Activated CD4-positive, alpha-beta memory T cell treated with anti-CD3 and anti-CD28 coated beads for 36 hours (primary cell): ENCODE measurements around the gene NPHP4. TPM values are rescaled to one million over a fixed set of nuclear protein-coding genes. Genes with fewer than 3 reads are reported as not detected.

ENCODE experiments used
- CTCF ChIA-PET: fragments of 350-600 bp; sonication (Branson Sonifier 250); formaldehyde crosslinking; loops from one replicate; lab custom pipeline; 2021; ENCODE audit warnings: antibody characterized with exemption, inconsistent platforms; lab: Charles Lee
- POLR2A ChIA-PET: fragments of 350-600 bp; sonication (Branson Sonifier 250); formaldehyde crosslinking; loops from one replicate; lab custom pipeline; 2021; ENCODE audit warnings: antibody characterized with exemption; lab: Charles Lee
- DNase-seq: peaks from one replicate; pipeline ENCODE4 v3.0.0-alpha.2; 2020
- H3K27ac Mint-ChIP-seq: one replicate; pipeline ENCODE4 v1.8.0; 2021; ENCODE audit warnings: mixed read lengths
- H3K27me3 Mint-ChIP-seq: one replicate; pipeline ENCODE4 v1.8.0; 2021; ENCODE audit warnings: mixed read lengths
- H3K36me3 Mint-ChIP-seq: one replicate; pipeline ENCODE4 v1.8.0; 2021; ENCODE audit warnings: mixed read lengths
- H3K4me1 Mint-ChIP-seq: one replicate; pipeline ENCODE4 v1.8.0; 2021; ENCODE audit warnings: low read depth, mixed read lengths
- H3K4me3 Mint-ChIP-seq: one replicate; pipeline ENCODE4 v1.8.0; 2021; ENCODE audit warnings: mild to moderate bottlenecking, mixed read lengths
- H3K9me3 Mint-ChIP-seq: one replicate; pipeline ENCODE4 v1.8.0; 2021; ENCODE audit warnings: mixed read lengths
- intact Hi-C: fragments of 100-400 bp; cut with micrococcal nuclease; formaldehyde crosslinking; loops from one replicate; pipeline ENCODE4 v1.15.1; 2023
- total RNA-seq, 2 experiments: library from RNA; stranded (reverse); gene quantifications; one replicate each; pipeline ENCODE4 v1.2.3, GENCODE V29; 2021

The NPHP4 gene
- total RNA-seq, 2 experiments from 2014 or later = 14.0 to 14.6 TPM

DNA sequence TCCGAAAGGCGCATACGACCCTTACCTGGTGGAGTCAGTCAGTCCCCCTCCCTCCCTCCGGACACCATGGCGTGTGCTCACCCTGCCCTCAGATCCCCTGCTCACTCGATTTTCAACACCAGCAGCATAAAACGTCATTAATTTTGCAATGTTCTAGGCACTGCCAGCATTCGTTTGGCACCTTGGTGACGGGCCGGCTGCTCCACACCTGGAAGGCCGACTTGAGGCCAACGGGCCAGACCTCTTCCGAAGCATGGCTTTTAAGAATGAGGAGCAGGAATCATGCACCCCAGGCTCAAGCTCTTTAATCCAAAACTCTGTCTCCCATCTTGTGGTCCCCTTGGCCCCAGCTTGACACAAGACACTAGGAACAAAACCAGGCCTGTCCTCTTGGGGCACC lies 33.1 kb downstream of the NPHP4 start:
- CTCF ChIA-PET = interaction anchor here (0.6 kb wide), 1 partner anchor 65 kb away, joined by 5 read pairs; no protein-coding TSS in a partner anchor
- POLR2A ChIA-PET = no interaction called here
- H3K4me3 Mint-ChIP-seq = no peak overlapping the region
- H3K36me3 Mint-ChIP-seq = peaks cover 20% of the 10 kb centered on the region
- intact Hi-C loops = no loop called here
- no peak for DNase-seq
- H3K27ac Mint-ChIP-seq = no peak overlapping the region
- H3K9me3 Mint-ChIP-seq = no peaks in the 10 kb centered on the region
- peaks cover 20% of the 10 kb centered on the region for H3K4me1 Mint-ChIP-seq
- H3K27me3 Mint-ChIP-seq = no peaks in the 10 kb centered on the region

DNA sequence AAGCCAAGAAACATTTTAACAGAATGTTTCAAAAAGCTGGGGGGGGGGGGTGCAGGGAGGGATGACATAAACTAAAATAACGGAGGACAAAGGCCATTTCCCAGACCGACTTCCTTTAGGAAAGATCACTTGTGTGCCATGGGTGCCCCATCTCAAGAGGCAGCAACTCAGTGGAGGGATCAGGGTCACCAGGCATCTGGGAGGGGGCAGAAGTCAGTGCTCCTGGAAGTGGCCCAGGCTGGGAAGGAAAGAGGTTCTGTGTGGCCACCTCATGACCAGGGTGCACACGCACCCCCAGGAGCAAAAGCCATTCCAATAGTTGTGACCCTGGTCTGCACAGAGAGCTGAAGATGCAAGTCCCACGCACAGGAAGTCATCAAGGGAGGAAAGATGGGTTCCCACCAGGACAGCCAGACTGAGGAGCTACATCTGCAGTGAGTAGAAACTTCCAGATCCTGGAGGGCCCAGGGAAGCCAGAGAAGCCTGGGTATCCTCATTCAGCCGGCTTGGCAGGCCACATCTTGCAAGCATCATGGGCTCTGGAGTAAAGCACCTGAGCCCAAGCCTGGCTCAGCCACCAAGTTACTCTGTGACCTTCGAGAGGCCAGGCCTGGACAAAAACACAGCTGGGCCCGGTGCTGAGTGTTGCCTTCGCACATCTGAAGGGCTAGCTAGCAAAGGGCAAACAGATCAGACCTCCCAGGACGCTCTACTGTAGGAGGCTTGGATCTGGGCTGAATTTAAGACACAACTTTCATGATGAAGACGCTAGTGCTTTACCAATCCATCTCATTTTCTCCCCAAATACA lies 36.0 kb downstream of the NPHP4 start:
- Mint-ChIP-seq H3K27me3 (no peaks in the 10 kb centered on the region), H3K27ac (peak overlapping the region; percentile 49), H3K9me3 (no peaks in the 10 kb centered on the region), H3K4me1 (peaks cover 20% of the 10 kb centered on the region), H3K36me3 (peaks cover 23% of the 10 kb centered on the region), H3K4me3 (no peak overlapping the region)
- intact Hi-C loops = no loop called here
- CTCF ChIA-PET = interaction anchor here (0.8 to 0.9 kb wide), 2 partner anchors 19 to 38 kb away, joined by 3 to 4 read pairs; no protein-coding TSS in a partner anchor
- POLR2A ChIA-PET = interaction anchor here (1.2 to 1.6 kb wide), 2 partner anchors 19 to 38 kb away, joined by 3 to 10 read pairs; no protein-coding TSS in a partner anchor
- no peak for DNase-seq

DNA sequence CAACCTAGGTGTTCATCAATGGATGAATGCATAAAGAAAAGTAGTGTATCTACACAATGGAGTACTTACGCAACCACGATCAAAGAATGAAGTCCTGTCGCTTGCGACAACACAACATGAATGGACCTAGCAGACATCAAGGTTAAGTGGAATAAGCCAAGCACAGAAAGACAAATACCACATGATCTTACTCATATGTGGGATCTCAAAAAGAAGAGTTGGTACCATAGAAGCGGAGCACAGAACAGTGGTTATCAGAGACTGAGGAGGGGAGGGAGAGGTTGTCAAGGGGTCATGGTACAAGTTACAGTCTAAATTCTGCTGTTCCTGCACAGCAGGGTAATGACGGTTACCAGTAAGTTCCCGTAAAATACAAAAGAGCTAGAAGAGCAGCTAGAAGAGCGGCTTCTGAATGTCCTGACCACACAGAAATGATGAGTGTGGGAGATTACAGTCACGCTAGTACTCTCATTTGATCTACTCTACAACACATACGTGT lies 36.7 kb downstream of the NPHP4 start:
- intact Hi-C loops = loop anchor here (1.0 to 2.0 kb wide), 2 partner anchors 37 to 71 kb away; partner anchors contain the start of gene NPHP4
- Mint-ChIP-seq H3K27me3 (no peaks in the 10 kb centered on the region), H3K36me3 (peaks cover 24% of the 10 kb centered on the region), H3K4me3 (peak overlapping the region; percentile 2), H3K4me1 (peaks cover 20% of the 10 kb centered on the region), H3K27ac (peak overlapping the region; percentile 78), H3K9me3 (no peaks in the 10 kb centered on the region)
- ChIA-PET CTCF (interaction anchor here (0.6 to 0.9 kb wide), 3 partner anchors 20 to 37 kb away, joined by 3 to 4 read pairs (median 3); no protein-coding TSS in a partner anchor), POLR2A (interaction anchor here (1.6 kb wide), 1 partner anchor 18 kb away, joined by 10 read pairs; no protein-coding TSS in a partner anchor)
- peak; percentile 17 for DNase-seq

DNA sequence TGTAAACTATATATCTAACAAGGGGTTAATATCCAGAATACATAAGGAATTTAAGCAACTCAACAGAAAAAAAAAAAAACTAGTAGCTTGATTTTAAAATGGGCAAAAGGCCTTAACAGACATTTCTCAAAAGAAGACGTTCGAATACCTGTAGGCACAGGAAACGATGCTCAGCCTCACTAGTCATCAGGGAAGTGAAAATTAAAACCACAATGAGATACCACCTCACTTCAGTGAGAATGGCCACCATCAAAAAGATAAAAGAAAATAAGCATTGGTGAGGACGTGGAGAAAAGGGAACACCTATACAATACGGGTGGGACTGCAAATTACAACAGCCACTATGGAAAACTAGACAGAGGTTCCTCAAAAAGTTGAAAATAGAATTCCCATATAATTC lies 37.3 kb downstream of the NPHP4 start:
- intact Hi-C loops = loop anchor here (1.0 to 2.0 kb wide), 2 partner anchors 38 to 71 kb away; partner anchors contain the start of gene NPHP4
- H3K9me3 Mint-ChIP-seq = no peaks in the 10 kb centered on the region
- POLR2A ChIA-PET = interaction anchor here (1.6 kb wide), 1 partner anchor 18 kb away, joined by 10 read pairs; no protein-coding TSS in a partner anchor
- CTCF ChIA-PET = interaction anchor here (0.6 to 0.9 kb wide), 2 partner anchors 20 to 34 kb away, joined by 3 to 4 read pairs; no protein-coding TSS in a partner anchor
- H3K27ac Mint-ChIP-seq = peak overlapping the region; percentile 78
- peaks cover 23% of the 10 kb centered on the region for H3K36me3 Mint-ChIP-seq
- peak overlapping the region; percentile 2 for H3K4me3 Mint-ChIP-seq
- peaks cover 20% of the 10 kb centered on the region for H3K4me1 Mint-ChIP-seq
- no peak for DNase-seq
- H3K27me3 Mint-ChIP-seq = no peaks in the 10 kb centered on the region

DNA sequence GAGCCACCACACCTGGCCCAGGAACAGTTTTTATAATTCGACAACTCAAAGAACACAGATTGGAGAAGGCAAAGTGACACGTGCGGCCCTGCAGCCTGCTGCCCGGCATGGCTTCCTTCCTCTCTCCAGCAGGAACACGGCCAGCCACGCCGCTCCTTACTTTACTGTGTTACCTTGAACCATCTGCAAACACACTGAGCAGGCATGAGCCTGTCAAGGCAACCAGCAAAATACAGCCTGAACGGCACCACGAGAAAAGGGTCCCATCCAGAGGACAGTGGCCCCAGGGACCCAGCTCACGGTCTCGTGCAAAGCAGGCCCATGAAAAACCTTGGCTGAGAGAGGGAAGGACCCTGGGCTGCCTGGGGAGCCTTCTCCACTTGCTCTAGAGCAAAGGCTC lies 38.8 kb downstream of the NPHP4 start:
- H3K27me3 Mint-ChIP-seq = no peaks in the 10 kb centered on the region
- intact Hi-C loops = no loop called here
- POLR2A ChIA-PET = no interaction called here

GRCh38 chr1:5951846-5952410 lies 40.3 kb downstream of the NPHP4 start:
- H3K36me3 Mint-ChIP-seq = peaks cover 17% of the 10 kb centered on the region
- ChIA-PET POLR2A (no interaction called here), CTCF (no interaction called here)
- H3K27ac Mint-ChIP-seq = no peak overlapping the region
- H3K9me3 Mint-ChIP-seq = no peaks in the 10 kb centered on the region
- no peak for DNase-seq
- intact Hi-C loops = no loop called here
- no peaks in the 10 kb centered on the region for H3K27me3 Mint-ChIP-seq
- H3K4me3 Mint-ChIP-seq = no peak overlapping the region
- H3K4me1 Mint-ChIP-seq = peaks cover 20% of the 10 kb centered on the region

More for the DNA sequence above, 38.8 kb downstream of the NPHP4 start:
- H3K9me3 Mint-ChIP-seq = no peaks in the 10 kb centered on the region
- CTCF ChIA-PET = interaction anchor here (1.2 kb wide), 1 partner anchor 469 kb away, joined by 3 read pairs; no protein-coding TSS in a partner anchor
- no peak for DNase-seq
- H3K4me3 Mint-ChIP-seq = no peak overlapping the region
- H3K36me3 Mint-ChIP-seq = peaks cover 16% of the 10 kb centered on the region
- peaks cover 20% of the 10 kb centered on the region for H3K4me1 Mint-ChIP-seq
- no peak overlapping the region for H3K27ac Mint-ChIP-seq

- peak; percentile 16 for DNase-seq
- ChIA-PET CTCF (no interaction called here), POLR2A (no interaction called here)
- H3K4me1 Mint-ChIP-seq = peaks cover 19% of the 10 kb centered on the region
- peaks cover 19% of the 10 kb centered on the region for H3K36me3 Mint-ChIP-seq
- H3K27me3 Mint-ChIP-seq = no peaks in the 10 kb centered on the region
- no peak overlapping the region for H3K4me3 Mint-ChIP-seq
- no peak overlapping the region for H3K27ac Mint-ChIP-seq
- H3K9me3 Mint-ChIP-seq = no peaks in the 10 kb centered on the region
- intact Hi-C loops = no loop called here
Measured at GRCh38 chr1:5950994-5951785, 41.0 kb downstream of the NPHP4 start.

DNA sequence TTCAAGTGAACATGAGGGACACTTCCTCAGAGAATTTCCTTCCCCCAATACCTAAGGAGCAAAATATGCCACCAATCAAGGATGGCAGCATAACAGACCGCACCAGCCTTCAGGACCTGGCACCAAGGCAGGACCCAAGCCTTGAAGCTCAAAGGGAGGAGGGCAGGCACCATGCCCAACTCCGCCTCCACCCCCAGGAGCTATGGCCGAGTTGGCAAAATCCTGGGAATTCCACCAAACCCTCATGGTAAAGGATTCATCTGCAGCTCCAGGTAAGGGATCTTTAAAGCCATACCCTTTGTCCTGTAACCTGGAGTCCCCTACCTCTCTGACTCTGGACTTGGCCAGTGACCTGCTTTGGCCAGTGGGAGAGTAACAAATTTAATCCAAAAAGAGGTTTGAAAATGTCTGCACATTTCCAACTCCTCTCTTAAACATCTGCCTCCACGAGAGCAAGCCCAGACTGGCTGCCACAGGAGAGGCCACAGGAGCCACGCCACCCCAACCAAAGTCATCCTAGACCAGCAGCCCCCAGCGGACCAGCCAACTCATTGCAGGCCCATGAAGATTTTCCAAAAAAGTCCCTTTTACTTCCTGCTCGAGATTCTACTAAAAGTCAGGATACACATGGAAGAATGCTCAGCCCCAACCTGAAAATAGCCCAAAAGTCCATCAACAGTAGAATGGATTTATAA lies 41.9 kb downstream of the NPHP4 start:
- Mint-ChIP-seq H3K9me3 (no peaks in the 10 kb centered on the region), H3K27ac (no peak overlapping the region), H3K27me3 (no peaks in the 10 kb centered on the region), H3K4me3 (no peak overlapping the region), H3K36me3 (peaks cover 21% of the 10 kb centered on the region), H3K4me1 (peaks cover 12% of the 10 kb centered on the region)
- ChIA-PET POLR2A (no interaction called here), CTCF (no interaction called here)
- intact Hi-C loops = no loop called here
- DNase-seq = no peak

GRCh38 chr1:5949761-5950100 lies 42.5 kb downstream of the NPHP4 start:
- H3K4me3 Mint-ChIP-seq = no peak overlapping the region
- H3K36me3 Mint-ChIP-seq = peaks cover 22% of the 10 kb centered on the region
- ChIA-PET POLR2A (interaction anchor here (0.9 kb wide), 1 partner anchor 23 kb away, joined by 3 read pairs; no protein-coding TSS in a partner anchor), CTCF (no interaction called here)
- intact Hi-C loops = no loop called here
- H3K9me3 Mint-ChIP-seq = no peaks in the 10 kb centered on the region
- no peak overlapping the region for H3K27ac Mint-ChIP-seq
- no peaks in the 10 kb centered on the region for H3K27me3 Mint-ChIP-seq
- no peak for DNase-seq
- H3K4me1 Mint-ChIP-seq = peaks cover 6% of the 10 kb centered on the region

DNA sequence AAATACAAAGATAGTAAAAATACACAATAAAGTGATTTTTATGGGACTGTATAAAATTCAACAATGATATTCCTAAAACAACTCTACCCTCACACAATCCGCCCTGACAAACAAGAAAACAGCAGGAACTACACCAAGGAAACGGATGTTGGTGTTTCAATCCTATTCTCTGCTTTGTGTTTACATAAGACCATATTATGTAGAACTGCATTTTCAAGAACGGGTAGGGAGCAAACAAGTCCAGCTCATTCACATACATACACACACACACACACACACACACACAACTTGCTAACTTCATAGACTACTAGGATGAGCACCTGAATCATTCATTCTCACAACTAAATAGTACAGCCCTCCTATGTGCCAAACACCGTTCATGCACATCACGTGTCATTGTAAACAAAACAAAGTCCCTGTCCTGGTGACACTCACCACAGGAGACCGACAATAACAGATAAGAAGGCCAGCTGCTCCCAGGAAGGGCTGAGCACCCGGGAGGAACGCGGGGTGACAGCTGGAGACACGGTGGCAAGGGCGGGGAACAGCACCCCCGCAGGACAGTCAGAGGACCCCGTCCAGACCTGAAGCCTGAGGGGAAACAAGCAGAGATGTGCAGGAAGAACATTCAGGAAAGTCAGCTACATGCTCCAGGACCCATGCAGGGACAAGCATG lies 43.0 kb downstream of the NPHP4 start:
- no peak overlapping the region for H3K4me3 Mint-ChIP-seq
- no peak for DNase-seq
- H3K27ac Mint-ChIP-seq = no peak overlapping the region
- peaks cover 19% of the 10 kb centered on the region for H3K36me3 Mint-ChIP-seq
- H3K9me3 Mint-ChIP-seq = no peaks in the 10 kb centered on the region
- H3K27me3 Mint-ChIP-seq = no peaks in the 10 kb centered on the region
- intact Hi-C loops = no loop called here
- ChIA-PET POLR2A (interaction anchor here (0.9 kb wide), 1 partner anchor 23 kb away, joined by 3 read pairs; no protein-coding TSS in a partner anchor), CTCF (no interaction called here)
- peaks cover under 1% of the 10 kb centered on the region for H3K4me1 Mint-ChIP-seq

DNA sequence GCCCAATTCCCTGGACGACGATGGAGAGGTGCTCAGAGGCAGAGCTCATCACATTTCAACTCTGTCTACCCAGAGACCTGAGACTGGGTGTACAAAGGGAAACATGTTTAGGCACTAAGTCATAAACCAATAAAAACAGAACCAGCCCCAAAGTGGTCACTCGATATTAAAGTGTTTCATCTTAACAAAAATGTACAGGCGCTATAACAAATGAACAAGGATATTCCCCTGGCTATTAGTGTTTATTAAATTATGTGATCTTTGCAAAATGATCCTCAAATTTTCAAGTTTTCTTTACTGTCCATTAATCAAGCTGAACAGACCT lies 43.6 kb downstream of the NPHP4 start:
- no peak overlapping the region for H3K27ac Mint-ChIP-seq
- no peaks in the 10 kb centered on the region for H3K4me1 Mint-ChIP-seq
- intact Hi-C loops = no loop called here
- H3K36me3 Mint-ChIP-seq = peaks cover 15% of the 10 kb centered on the region
- H3K4me3 Mint-ChIP-seq = no peak overlapping the region
- CTCF ChIA-PET = no interaction called here
- no peaks in the 10 kb centered on the region for H3K9me3 Mint-ChIP-seq
- DNase-seq = no peak
- no peaks in the 10 kb centered on the region for H3K27me3 Mint-ChIP-seq
- POLR2A ChIA-PET = no interaction called here
